OCI-LY3 (cell line): ENCODE data around the gene ANK2.

Source experiments
- EZH2phosphoT487 ChIP-seq: fragments of 200-600 bp; shearing (Covaris generic); IDR thresholded peaks from 2 replicates; pipeline ENCODE4 v1.6.1; 2018; ENCODE audit warnings: antibody characterized with exemption, mixed run types, low read depth
- TF ChIP-seq, protein P1 (sequence below): fragments of 200-600, 300-600 bp; sonication (generic); IDR thresholded peaks from 2 replicates; pipeline ENCODE4 v1.5.1; 2014; ENCODE audit warnings: antibody characterized with exemption, low read length, low read depth

DNA sequence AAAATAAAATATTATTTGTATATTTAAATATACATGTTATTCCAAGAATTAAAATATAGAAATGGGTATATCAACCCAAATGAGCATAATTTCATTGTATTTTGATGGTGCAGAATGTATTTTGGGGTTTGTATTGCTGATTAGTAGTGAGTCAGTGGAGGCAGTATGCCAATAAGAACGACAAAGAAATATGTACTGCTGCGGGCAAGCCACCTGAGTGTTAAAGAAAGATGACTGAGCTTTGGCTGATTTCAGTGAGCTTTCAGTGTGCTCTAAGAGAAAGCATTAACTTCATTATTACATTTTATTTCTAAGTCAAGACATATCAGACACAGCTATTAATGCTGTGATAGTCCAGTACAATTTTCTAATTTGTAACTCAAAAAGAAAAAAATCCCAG lies 297.8 kb downstream of the ANK2 start:
- TF ChIP-seq, protein P1, sequence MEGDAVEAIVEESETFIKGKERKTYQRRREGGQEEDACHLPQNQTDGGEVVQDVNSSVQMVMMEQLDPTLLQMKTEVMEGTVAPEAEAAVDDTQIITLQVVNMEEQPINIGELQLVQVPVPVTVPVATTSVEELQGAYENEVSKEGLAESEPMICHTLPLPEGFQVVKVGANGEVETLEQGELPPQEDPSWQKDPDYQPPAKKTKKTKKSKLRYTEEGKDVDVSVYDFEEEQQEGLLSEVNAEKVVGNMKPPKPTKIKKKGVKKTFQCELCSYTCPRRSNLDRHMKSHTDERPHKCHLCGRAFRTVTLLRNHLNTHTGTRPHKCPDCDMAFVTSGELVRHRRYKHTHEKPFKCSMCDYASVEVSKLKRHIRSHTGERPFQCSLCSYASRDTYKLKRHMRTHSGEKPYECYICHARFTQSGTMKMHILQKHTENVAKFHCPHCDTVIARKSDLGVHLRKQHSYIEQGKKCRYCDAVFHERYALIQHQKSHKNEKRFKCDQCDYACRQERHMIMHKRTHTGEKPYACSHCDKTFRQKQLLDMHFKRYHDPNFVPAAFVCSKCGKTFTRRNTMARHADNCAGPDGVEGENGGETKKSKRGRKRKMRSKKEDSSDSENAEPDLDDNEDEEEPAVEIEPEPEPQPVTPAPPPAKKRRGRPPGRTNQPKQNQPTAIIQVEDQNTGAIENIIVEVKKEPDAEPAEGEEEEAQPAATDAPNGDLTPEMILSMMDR: no peak
- TF ChIP-seq EZH2phosphoT487: no peak
